ENCODE results near the gene EMX2. TPM values are rescaled to one million over a fixed set of nuclear protein-coding genes. Genes with fewer than 3 reads are reported as not detected.

EMX2 gene
- polyA plus RNA-seq, 1 donor = 11.9 TPM

- DNase-seq (ENCODE audit: low read depth) = no peak
These were observed 1.6 kb downstream of the EMX2 start for GRCh38 chr10:117544004-117544701.

DNA sequence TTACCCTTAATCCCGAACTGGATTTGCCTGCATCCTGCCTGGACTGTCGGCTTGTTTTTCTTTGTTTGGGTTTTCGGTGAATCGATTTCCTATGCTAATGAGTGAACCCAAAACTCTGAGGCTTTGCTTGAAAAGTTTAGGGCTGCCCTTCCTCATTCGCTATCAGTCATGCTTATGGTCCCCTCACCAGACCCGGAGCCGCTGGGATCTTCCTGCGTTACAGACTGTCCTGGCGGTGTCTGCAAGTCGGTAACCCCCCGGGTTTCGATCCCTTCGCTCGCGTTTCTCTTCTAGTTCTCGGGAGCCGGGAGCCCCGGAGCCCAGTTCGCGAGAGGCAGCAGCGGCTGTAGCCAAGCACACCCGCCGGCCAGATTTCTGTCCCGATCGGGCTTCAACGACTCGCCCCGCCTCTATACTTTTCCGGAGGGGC is 2.2 kb downstream of the EMX2 start:
- no peak for DNase-seq (ENCODE audit: low read depth)

DNA sequence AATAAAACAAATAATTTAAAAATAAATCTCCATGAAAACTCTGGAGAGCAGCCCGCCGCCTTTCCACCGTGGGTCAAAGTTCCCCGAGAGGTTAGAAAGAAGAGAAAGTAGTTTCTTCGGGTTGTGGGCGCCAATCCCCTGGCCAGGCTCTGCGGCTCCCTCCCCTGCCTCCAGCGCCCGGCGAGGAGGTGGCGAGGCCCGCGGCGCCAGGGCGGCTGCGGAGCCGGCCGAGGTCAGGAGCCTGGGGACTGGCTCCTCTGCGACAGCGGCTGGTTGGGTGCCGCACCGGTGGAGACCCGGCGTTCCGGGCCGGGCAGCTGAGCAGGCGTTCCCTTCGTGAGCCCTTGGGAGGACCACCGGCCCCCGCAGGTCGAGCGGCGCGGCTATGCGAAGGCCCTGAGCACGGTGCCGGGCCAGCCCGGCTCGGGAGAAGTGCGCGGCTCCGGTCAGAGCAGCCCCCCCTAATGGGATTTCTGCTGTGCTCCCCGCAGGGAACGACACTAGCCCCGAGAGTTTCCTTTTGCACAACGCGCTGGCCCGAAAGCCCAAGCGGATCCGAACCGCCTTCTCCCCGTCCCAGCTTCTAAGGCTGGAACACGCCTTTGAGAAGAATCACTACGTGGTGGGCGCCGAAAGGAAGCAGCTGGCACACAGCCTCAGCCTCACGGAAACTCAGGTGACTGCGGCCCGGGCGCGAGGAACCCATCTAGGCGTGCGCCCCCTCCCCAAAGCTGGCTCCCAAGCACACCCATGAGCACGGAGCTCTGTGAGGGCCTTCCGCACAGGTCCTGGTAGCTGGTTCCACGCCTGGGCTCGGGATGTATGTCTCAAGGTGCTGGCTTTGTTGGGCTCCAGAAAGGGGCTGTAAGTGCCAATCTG is 2.8 kb downstream of the EMX2 start:
- DNase-seq (ENCODE audit: low read depth) = no peak

DNA sequence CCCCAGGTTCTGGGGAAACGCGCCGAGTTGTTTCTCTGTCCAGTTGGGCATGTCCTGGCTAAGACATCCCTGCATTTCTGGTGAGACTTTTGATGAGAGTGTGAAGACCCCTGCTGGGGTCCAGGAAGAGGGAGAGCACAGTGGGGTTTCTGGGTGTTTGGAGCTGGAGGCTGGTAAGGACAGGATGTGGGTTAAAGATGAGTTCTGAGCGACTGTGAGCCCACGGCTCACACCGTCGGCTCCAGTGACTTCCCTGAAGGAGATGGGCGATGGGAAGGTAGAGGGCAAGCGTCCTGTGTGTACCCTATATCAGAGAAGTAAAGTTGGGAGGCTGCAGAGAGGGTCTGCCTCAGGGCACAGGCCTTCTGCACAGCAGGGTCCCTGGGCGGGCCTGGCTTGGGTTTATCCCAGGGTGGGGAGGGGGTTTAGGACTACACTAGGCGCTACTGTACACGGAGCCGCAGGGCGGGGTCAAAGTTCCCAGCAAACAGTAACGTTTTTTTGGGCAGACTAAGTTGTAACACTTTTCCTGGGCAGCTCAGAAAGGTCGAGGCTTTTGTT is 3.6 kb downstream of the EMX2 start:
- no peak for DNase-seq (ENCODE audit: low read depth)

DNA sequence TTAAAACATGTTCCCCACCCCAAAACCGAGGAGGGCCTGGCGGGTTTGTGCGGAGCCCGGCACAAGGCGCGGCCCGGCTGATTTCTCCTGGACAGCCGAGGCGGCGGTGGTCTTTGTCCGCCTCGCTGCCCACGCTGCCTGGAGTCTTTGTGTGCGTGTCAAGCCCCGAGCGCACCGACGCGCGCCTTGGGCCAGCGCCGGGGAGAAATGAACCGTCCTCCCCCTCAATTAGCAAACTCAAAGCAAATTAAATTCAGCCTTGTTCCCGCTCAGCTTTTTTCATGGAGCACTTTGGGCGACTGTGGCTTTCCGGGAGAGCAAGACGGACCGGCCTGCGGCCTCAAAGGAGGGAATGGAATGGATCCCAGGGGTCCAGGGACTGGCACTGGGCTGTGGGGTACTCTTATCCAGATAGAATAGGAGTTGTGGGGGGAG is 4.1 kb downstream of the EMX2 start:
- DNase-seq (ENCODE audit: low read depth) = no peak

DNA sequence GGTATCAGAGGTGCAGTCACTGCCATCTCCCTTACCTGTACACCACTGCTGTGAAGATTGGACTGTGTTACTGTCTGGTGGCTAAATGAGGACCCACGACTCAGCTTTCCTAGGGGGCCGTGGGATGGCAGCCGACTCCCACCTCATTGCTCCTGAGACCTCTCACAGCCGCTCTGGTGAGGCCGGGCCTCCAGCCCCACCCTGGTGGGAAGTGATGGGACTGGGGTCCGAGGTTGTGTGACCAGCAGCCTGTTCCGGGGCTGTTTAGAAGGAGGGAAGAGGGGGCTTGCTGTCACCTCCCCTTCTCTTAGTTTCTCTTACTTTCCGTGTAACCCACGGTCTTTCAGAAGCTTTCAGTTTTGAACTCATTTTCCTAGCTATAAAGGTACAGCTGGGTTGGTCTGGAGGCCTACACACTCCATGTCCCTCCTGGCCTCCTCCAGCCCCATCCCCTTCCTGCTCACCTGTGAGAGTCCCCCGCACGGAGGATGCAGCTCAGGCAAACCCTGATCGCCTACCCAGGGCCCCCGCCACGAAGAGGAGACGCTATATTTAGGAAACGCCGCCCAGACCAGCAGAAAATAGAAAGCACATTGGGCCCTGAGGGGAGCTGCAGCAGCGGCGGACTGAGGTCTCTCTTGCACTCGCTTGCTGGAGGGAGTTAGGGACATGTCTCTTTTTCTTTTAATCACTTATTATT is 4.6 kb downstream of the EMX2 start:
- no peak for DNase-seq (ENCODE audit: low read depth)

- DNase-seq (ENCODE audit: low read depth) = no peak
These were observed 5.4 kb downstream of the EMX2 start for GRCh38 chr10:117547716-117548668.

GRCh38 chr10:117549100-117549585 is 6.6 kb downstream of the EMX2 start:
- DNase-seq (ENCODE audit: low read depth) = no peak

- DNase-seq (ENCODE audit: low read depth) = no peak
These were observed 7.5 kb downstream of the EMX2 start for GRCh38 chr10:117550076-117550475.

GRCh38 chr10:117550599-117551329 is 8.2 kb downstream of the EMX2 start:
- DNase-seq (ENCODE audit: low read depth) = no peak

GRCh38 chr10:117551330-117552155 is 9.0 kb downstream of the EMX2 start:
- DNase-seq (ENCODE audit: low read depth) = no peak

DNA sequence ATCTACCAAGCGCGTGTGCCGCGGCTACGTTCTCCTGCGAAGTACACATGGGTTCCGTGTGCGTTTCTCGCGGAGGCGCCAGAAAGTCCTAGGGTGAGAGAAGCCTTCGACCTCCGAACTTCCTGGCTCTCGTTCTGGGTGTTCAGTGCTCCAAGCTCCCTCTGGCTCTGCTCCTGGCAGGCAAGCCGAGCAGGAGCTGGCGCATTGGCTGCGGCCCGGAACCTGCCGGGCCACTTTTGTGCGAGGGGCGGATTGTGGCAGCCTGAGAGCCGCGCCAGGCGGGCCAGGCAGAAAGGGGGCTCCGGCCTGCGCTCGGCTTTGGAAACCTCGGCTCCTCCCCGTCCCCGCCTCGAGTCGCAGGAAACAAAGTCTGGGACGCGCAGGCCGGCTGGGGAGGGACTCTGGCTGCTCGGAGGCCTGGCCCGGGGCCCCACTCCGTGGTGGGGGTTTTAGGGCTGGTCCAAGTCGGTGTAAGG is 9.6 kb downstream of the EMX2 start:
- DNase-seq (ENCODE audit: low read depth) = no peak

GRCh38 chr10:117552701-117553141 is 10.2 kb downstream of the EMX2 start:
- DNase-seq (ENCODE audit: low read depth) = no peak

GRCh38 chr10:117553142-117553814 is 10.7 kb downstream of the EMX2 start:
- no peak for DNase-seq (ENCODE audit: low read depth)

GRCh38 chr10:117553815-117554172 is 11.2 kb downstream of the EMX2 start:
- DNase-seq (ENCODE audit: low read depth) = no peak

DNA sequence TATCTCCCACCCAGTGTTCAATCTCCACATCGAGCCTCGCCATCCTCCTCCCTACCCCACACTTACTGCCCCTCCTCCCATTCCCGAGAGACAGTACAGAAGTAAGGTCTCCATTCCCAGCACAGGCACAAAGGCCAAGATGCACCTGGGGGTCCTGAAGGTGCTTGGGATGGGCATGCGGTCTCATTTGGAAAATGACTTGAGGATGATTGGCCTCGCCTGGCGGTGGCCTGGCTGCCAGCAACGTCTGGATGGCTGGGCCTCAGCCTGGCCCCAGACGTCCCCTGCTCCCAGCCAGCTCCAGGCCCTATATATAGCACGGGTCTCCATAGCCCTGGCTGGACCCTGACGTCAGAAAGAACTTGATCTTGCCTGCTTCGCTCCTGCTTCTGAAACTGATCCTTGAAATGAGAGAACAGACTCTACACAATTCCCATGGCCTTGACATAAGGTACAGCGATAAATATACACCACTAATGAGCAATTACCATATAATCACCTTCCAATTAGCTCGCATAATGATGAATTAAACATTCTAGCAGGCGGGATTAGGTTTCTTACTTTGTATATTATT is 11.8 kb downstream of the EMX2 start:
- no peak for DNase-seq (ENCODE audit: low read depth)

DNA sequence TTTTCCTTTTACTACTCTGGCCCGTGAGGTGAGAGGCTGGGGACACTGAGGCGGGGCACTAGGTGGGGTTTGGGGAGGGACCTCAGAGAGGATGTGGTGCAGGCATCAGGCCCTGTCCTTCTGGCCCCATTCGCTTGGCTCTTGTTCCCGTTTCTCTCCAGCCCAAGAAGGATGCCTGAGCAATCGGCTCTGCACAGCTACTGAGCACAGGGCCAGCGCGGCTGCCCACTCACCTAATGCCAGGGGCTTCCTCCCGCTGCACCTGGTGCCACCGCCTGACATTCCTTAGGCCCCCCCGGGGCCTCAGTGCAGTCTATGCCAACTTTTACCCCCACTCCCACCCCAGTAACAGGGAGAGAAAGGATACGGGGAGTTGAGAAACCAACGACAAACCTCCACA is 12.5 kb downstream of the EMX2 start:
- no peak for DNase-seq (ENCODE audit: low read depth)

DNA sequence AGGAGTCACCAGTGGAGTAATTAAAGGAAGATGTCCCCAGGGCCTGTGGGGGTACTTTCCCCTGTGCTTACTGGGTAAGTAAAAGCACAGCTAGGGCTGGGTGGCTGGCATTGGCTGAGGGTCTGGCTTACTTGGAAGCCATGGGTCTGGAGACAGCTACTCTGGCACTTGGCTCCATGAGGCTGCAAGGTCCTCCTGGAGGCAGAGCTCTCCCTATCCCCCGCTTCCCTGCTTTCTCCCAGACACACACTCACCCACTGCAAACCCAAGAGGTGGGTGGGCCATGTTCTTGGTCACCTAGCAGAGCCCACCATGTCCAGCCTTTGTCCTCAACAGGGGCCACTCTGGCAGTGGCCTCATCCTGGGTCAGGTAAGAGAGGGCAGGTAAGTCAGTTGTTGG is 13.3 kb downstream of the EMX2 start:
- no peak for DNase-seq (ENCODE audit: low read depth)
